MM.1S (cell line): ENCODE results near the gene CDKN2B-AS1.

Experiments
- CTCF ChIP-seq: fragments of 300-600 bp; sonication (generic); IDR thresholded peaks from 2 replicates; pipeline ENCODE4 v1.5.1; 2016; ENCODE audit warnings: antibody characterized with exemption, low read length, mixed read lengths
- EZH2 ChIP-seq: fragments of 300-600 bp; sonication (generic); optimal IDR thresholded peaks from 2 replicates; pipeline ENCODE3; 2017; ENCODE audit warnings: low read depth, mild to moderate bottlenecking, antibody characterized with exemption, low read length, mixed read lengths
- EZH2phosphoT487 ChIP-seq: fragments of 300-600 bp; sonication (generic); IDR thresholded peaks from 2 replicates; pipeline ENCODE4 v1.6.1; 2018; ENCODE audit warnings: antibody characterized with exemption, low read length

DNA sequence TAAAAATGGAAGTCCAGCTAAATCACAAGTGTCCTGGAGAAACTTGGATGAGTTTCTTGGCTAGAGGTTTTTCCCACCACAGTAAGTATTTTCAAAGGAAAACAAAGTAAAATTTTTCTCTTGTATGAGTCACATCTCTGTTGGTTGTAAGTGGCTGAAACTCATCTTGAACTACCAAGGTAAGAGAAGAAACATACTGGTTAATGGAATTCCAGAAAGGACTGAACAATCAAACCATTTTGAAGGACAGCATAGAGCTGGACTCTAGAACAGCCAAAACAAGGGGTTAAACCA, 117.3 kb downstream of the CDKN2B-AS1 start:
- TF ChIP-seq CTCF = no peak
- TF ChIP-seq EZH2 = no peak
- TF ChIP-seq EZH2phosphoT487 = no peak
